Subcutaneous abdominal adipose tissue (tissue), 5 donors: Measurements from ENCODE around the gene PIP5KL1.

Experiments
- H3K27ac ChIP-seq: one replicate; pipeline ENCODE4 v1.7.0; 2013; ENCODE audit warnings: low read depth, mild to moderate bottlenecking, inconsistent platforms, low read length, moderate library complexity
- H3K27me3 ChIP-seq, 5 donors: one replicate each; pipeline ENCODE4 v1.7.0; 2013; ENCODE audit warnings: low read length in 5 of 5, inconsistent platforms in 1 of 5; ENCODE audit not compliant: control insufficient read depth in 5 of 5, insufficient read depth in 4 of 5
- H3K36me3 ChIP-seq, 5 donors: one replicate each; pipeline ENCODE4 v1.7.0; 2013; ENCODE audit warnings: low read length in 5 of 5; ENCODE audit not compliant: control insufficient read depth in 5 of 5, insufficient read depth in 5 of 5
- H3K4me1 ChIP-seq, 5 donors: one replicate each; pipeline ENCODE4 v1.7.0; 2013; ENCODE audit warnings: low read length in 5 of 5, mild to moderate bottlenecking in 3 of 5, moderate library complexity in 1 of 5; ENCODE audit not compliant: control insufficient read depth in 5 of 5, insufficient read depth in 5 of 5
- H3K4me3 ChIP-seq, 5 donors: one replicate each; pipeline ENCODE4 v1.7.0; 2013; ENCODE audit warnings: low read length in 5 of 5, low read depth in 1 of 5
- H3K9ac ChIP-seq, 5 donors: one replicate each; pipeline ENCODE4 v1.7.0; 2013; ENCODE audit warnings: low read length in 5 of 5, mild to moderate bottlenecking in 4 of 5, moderate library complexity in 3 of 5
- H3K9me3 ChIP-seq, 5 donors: one replicate each; pipeline ENCODE4 v1.7.0; 2013; ENCODE audit warnings: low read length in 5 of 5; ENCODE audit not compliant: control insufficient read depth in 5 of 5
- donor health status: healthy.
- donor health status: healthy.
- donor health status: healthy.
- donor health status: healthy.
- donor health status: healthy.

Gene PIP5KL1

DNA sequence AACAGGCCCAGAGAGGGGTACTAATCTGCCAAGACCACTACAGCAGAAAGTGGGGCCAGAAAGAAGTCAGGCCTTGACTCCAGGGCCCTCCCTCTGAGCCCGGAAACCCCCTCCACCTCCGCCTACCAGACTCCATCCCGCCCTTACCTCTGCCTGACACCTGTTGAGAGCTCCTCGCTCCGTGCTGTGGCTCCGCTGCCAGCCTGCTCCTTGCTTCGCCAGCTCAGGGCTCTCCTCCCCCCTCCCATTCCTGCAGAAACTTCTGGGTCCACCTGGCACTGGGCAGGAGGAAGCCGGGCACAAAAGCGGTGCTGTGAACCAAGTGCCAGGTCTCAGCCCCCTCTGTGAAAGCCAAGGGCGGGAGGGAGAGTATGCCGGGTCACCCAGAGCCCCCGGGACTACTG is 24.8 kb downstream of the PIP5KL1 start:
- peak overlapping the region; percentile 67 for H3K27ac ChIP-seq

DNA sequence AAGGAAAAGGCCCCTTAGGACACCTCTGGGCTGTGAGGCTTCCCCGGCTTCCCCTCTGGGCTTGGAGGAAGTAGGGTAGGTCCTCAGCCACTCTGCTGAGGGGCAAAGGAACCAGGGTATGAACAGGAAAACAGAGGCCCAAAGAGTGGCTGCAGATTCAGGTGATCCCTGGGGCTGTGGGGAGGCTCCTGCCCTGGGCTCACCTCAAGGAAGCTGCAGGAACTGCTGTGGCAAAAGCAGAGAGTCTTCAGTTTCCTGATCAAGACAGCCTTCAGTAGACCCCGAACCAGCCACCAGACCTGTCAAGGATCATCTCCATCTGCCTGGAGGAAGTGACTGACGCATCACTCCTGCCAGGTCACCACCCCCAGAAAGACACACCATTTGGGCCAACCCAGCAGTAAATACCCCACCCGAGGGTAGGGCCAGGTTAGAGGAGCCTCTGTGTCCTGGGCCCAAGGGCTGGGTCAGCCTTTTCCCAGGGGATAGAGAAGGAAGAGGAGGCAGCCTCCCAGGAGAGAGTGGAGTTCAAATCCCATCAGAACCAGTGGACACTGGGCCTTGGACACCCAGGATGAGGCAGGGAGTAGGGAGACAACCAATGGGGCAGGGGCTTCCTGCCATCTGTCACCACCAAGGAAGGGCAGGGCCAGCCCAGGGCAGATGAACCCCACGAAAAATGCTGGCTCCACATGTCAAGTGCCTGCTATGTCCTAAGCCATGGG is 25.4 kb downstream of the PIP5KL1 start:
- peak overlapping the region in 3 of 5 donors; percentile 33 to 70 (median 46) for H3K9ac ChIP-seq
- peak overlapping the region in 3 of 5 donors; percentile 28 to 30 (median 29) for H3K4me3 ChIP-seq
- H3K27ac ChIP-seq, result peak overlapping the region; percentile 67
- H3K9me3 ChIP-seq, result no peaks in the 10 kb centered on the region
- H3K27me3 ChIP-seq, result no peaks in the 10 kb centered on the region
- H3K4me1 ChIP-seq, result peaks cover 9 to 45% (median 43%) of the 10 kb centered on the region in 5 donors
- peaks cover 0 to 14% (median 10%) of the 10 kb centered on the region in 5 donors for H3K36me3 ChIP-seq

More for the DNA sequence above, 24.8 kb downstream of the PIP5KL1 start:
- Histone ChIP-seq H3K27me3 (no peaks in the 10 kb centered on the region), H3K4me3 (no peak overlapping the region), H3K4me1 (peaks cover 9 to 43% (median 42%) of the 10 kb centered on the region in 5 donors), H3K36me3 (peaks cover 0 to 21% (median 13%) of the 10 kb centered on the region in 5 donors), H3K9me3 (no peaks in the 10 kb centered on the region), H3K9ac (peak overlapping the region in 3 of 5 donors; percentile 43 to 70 (median 46))

DNA sequence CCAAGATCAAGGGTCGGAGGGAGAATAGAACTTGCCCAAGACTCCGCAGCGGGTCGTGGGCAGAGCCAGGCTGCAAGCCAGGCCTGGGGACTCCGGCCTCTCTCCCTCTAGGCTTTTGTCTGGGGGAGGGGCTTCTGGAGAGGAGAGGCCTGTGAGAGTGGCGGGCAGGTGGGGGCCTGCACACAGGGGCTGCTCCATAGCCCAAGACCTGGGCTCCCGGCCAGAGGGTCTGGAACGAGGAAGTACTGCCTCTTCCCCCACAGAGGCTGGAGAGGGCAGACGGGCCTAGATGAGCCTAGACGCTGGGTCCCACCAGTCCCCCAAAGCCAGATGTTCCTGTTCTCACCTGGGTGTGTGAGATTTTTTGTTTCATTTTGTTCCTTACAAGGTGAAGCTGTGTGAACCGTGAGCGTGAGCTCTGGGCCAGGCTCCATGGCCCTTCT is 26.0 kb downstream of the PIP5KL1 start:
- peak overlapping the region in 3 of 5 donors; percentile 28 to 30 (median 29) for H3K4me3 ChIP-seq
- H3K27ac ChIP-seq, result peak overlapping the region; percentile 67
- H3K36me3 ChIP-seq, result peaks cover 0 to 10% (median 7%) of the 10 kb centered on the region in 5 donors
- no peaks in the 10 kb centered on the region for H3K9me3 ChIP-seq
- H3K27me3 ChIP-seq, result no peaks in the 10 kb centered on the region
- peak overlapping the region in 3 of 5 donors; percentile 33 to 70 (median 46) for H3K9ac ChIP-seq
- H3K4me1 ChIP-seq, result peaks cover 12 to 51% (median 49%) of the 10 kb centered on the region in 5 donors

DNA sequence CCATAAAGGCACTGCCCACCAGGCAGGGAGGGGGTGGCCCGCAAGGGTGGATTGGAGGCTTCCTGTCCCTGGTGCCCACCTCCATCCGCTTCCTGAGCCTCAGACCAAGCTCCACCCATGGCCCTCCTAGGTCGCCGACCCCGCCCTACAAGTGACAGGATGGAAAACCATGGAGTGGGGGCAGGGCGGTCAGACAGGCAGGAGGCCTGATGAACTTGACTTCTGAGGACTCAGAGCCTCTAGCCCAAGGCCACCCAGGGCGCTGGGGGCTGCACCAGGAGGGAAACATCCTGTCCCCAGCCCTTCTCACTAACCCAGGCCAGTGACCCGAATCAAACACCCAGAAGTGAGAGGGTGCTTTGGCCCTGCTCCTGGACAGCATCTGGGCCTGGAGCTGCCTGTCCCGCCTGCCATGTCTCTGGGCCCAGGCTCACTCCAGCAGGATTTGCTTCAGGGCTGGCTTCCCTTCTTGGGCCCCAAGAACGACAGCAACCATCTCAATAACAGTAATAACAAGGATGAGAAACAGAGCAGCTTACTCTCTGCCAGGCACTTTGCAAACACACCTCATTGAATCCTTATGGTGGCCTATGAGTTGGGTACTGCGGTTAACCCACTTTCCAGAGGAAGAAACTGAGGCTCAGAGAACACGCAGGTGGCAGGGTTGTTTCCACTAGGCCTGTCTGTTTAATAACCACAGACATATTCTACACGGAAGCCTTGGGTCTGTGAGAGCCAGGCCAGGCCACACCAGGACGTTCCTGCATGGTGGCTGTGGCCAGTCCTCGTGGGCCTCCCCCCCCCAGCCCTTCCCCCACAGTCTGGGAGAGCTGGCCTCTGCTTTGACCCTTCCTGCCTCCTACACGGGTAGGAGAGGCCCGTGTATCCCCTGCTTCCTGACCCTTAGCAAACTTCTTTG is 26.8 kb downstream of the PIP5KL1 start:
- Histone ChIP-seq H3K9me3 (no peaks in the 10 kb centered on the region), H3K27me3 (no peaks in the 10 kb centered on the region), H3K9ac (peak overlapping the region in 3 of 5 donors; percentile 26 to 70 (median 64)), H3K36me3 (peaks cover 0 to 10% (median 6%) of the 10 kb centered on the region in 5 donors), H3K4me1 (peaks cover 12 to 55% (median 49%) of the 10 kb centered on the region in 5 donors), H3K4me3 (peak overlapping the region in 3 of 5 donors; percentile 6 to 30 (median 28)), H3K27ac (peak overlapping the region; percentile 67)

DNA sequence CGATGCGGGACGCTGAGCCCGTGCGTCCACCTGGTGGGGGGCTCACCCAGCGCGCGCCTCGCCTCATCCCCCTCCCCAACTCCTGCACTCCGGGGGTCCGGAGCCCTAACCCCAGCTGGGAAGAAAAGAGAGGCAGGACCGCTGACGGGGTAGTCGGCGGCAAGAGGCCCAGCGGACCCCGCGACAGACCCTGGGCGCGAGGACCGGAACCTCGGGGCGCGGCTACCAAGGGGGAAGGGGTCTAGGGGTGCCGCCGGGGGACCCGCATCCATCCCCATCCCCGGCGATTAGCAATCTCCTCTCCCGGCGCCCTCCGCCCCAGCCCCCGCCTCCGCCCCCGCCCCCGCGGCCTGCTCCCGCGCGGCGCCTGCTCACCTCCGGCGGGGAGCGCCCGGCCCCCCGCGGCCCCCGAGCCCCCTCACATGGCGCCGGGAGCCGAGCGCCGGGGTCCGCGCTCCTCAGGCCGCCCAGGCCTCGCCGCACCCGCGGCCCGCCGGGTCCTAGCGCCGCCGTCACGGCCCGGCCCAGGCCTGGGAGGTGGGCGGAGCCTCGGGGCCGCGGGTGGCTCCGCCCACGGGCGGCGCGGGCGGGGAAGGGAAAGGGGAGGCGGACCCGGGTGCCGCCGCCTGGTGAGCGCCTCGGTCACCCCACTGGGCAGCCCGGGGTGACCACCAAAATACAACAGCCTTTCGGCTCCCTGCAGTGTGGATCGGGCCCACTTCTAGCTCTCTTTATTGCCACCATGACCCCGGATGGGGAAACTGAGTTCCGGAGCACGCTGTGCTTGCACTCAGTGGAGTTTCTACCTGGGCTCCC is 31.2 kb downstream of the PIP5KL1 start, which contains the start of gene ST6GALNAC6:
TSS of gene ST6GALNAC6 (minus strand) at position 476 of the 816 bp plus-strand sequence. CDS start 1,622 bp downstream, outside the sequence.
- H3K4me1 ChIP-seq, result peaks cover 25 to 54% (median 51%) of the 10 kb centered on the region in 5 donors

DNA sequence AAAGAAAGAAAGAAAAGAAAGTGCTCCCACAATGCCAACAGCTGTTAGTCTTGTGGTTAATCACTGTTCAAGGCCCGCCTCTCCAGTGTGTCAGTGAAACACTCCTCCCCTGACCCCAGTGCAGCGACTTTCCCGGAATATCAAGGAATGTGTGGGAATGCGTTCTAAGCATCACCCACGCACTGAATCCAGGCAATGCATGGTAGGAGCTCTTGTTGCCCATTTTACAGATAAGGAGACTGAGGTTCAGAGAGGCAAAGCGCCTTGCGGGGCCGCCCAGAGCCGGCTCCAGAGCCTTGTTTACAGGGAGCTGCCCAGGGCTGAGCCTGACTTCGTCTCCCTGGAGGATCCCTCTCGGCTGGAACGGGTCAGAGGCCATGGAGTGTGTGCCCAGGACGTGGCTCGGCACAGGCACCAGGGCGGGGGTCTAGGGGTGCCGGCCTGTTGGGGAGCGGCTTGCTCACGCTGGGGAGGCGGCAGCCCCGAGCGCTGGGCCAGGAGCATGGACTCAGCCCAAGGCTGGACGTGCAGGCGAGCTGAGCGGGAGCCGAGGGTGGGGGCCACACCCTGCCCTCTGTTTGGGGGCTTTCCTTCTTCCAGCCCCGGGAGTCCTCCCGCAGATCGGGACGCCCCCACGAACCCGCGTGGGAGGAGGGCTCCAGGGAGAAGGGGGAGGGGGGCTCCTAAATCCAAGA is 32.0 kb downstream of the PIP5KL1 start:
- Histone ChIP-seq H3K9ac (peak overlapping the region; percentile 81 to 97 (median 91)), H3K27me3 (no peaks in the 10 kb centered on the region), H3K4me1 (peaks cover 20 to 47% (median 43%) of the 10 kb centered on the region in 5 donors), H3K36me3 (peaks cover 2 to 29% (median 28%) of the 10 kb centered on the region in 5 donors), H3K9me3 (peaks cover 0 to 4% (median under 1%) of the 10 kb centered on the region in 5 donors), H3K27ac (peak overlapping the region; percentile 99), H3K4me3 (peak overlapping the region; percentile 77 to 90 (median 83))

More for the DNA sequence above, 31.2 kb downstream of the PIP5KL1 start, which contains the start of gene ST6GALNAC6:
- peaks cover 0 to 21% (median 20%) of the 10 kb centered on the region in 5 donors for H3K36me3 ChIP-seq
- peak within 1 kb of the TSS; percentile 99 for H3K27ac ChIP-seq
- H3K9ac ChIP-seq, result peak within 1 kb of the TSS; percentile 81 to 97 (median 91)
- H3K9me3 ChIP-seq, result peaks cover 0 to 3% (median 0%) of the 10 kb centered on the region in 5 donors
- H3K4me3 ChIP-seq, result peak within 1 kb of the TSS; percentile 78 to 90 (median 88)
- no peaks in the 10 kb centered on the region for H3K27me3 ChIP-seq

DNA sequence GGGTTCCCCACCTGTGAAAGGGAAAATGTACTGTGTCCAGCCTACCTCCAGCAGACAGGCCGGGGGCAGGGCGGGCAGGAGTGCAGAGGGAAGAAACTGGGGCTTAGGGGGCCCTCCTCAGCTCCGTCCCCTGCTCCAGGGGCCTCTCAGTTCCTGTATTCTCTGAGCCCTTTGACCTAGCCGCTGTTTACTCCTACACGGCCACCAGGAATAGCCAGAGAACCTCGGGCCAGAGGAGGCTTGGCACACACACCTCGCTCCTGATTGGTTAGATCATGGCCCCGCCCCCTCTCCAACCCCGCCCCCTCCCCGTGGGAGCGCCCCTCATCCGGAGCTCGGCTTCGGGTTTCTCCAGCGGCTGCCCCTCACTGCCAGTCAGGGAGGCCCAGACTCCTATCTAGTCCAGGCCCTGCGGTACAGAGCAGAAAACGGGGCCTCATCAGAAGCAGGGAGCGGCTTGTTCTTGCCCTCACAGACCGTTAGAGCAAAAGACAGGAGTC is 33.3 kb downstream of the PIP5KL1 start:
- H3K9ac ChIP-seq, result peak overlapping the region; percentile 63 to 97 (median 91)
- peaks cover 0 to 12% (median 10%) of the 10 kb centered on the region in 5 donors for H3K9me3 ChIP-seq
- H3K27me3 ChIP-seq, result no peaks in the 10 kb centered on the region
- peaks cover 5 to 42% (median 41%) of the 10 kb centered on the region in 5 donors for H3K36me3 ChIP-seq
- H3K27ac ChIP-seq, result peak overlapping the region; percentile 99
- peaks cover 16 to 41% (median 38%) of the 10 kb centered on the region in 5 donors for H3K4me1 ChIP-seq
- H3K4me3 ChIP-seq, result peak overlapping the region; percentile 48 to 90 (median 57)

DNA sequence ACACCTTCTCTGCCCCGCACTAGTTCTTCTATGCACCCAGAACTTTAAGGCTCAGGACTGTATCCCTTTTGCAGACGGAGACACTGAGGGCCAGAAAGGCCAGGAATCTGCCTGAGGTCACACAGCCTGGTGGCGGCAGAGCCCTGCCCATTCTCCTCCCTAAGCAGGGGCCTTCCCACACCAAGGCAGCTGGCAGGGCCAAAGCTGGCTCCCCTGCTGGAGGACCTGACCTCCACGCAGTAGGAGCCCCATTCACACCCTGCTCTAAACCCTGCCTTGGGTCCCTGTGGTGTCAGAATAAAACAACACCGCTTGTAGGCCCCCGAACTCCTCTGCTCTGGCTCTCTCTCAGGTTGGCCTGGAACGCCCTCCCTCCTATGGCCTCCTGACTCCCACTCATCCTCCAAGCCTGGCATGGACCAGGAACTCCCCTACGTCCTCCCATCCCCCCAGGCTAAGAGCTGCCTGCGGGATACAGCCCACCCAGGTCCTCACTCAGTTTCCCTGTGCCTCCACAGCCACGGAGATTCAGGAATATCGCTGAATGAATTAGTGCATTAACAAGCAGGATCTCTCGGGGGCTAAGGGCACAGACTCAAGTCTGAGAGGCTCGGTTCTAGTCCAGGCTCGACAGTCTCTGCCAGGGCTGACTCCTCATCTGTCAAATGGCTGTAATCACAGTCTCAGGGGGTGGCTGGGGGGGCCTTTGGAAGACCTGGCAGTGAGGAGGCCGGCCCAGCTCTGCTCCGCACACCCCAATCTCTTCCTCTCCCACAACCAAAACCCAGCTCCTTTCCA is 34.0 kb downstream of the PIP5KL1 start:
- Histone ChIP-seq H3K4me3 (peak overlapping the region; percentile 46 to 72 (median 57)), H3K4me1 (peaks cover 16 to 41% (median 38%) of the 10 kb centered on the region in 5 donors), H3K36me3 (peaks cover 7 to 45% (median 44%) of the 10 kb centered on the region in 5 donors), H3K9ac (peak overlapping the region in 4 of 5 donors; percentile 41 to 72 (median 60)), H3K27me3 (no peaks in the 10 kb centered on the region), H3K27ac (peak overlapping the region; percentile 99), H3K9me3 (peaks cover 0 to 12% (median 10%) of the 10 kb centered on the region in 5 donors)
